Neural cell (in vitro differentiated cells): ENCODE results near the gene HS3ST2.

ENCODE experiments used
- EZH2 ChIP-seq: fragments of 200-600, 300-800 bp; shearing (Covaris generic), sonication (generic); IDR thresholded peaks from 2 replicates; pipeline ENCODE4 v1.6.1; 2014; ENCODE audit warnings: antibody characterized with exemption, low read length, borderline replicate concordance, mild to moderate bottlenecking; ENCODE audit not compliant: insufficient read depth, poor library complexity, severe bottlenecking
- POLR2AphosphoS5 ChIP-seq: IDR thresholded peaks from 2 replicates; pipeline ENCODE4 v1.6.1; 2012
- RAD21 ChIP-seq: fragments of 450-650 bp; conservative IDR thresholded peaks from 2 replicates; pipeline ENCODE4 v1.6.1; 2014; ENCODE audit warnings: antibody characterized with exemption, mild to moderate bottlenecking, moderate library complexity
- TF ChIP-seq, protein P1 (sequence below): fragments of 450-650 bp; IDR thresholded peaks from 2 replicates; pipeline ENCODE4 v1.5.1; 2014; ENCODE audit warnings: antibody characterized with exemption, mild to moderate bottlenecking, moderate library complexity; ENCODE audit not compliant: poor library complexity, severe bottlenecking
- TF ChIP-seq, protein P2 (sequence below): IDR thresholded peaks from 2 replicates; pipeline ENCODE4 v1.6.1; 2012; ENCODE audit warnings: borderline replicate concordance

GRCh38 chr16:22871861-22872260 is 57.9 kb downstream of the HS3ST2 start:
- TF ChIP-seq, protein P1, sequence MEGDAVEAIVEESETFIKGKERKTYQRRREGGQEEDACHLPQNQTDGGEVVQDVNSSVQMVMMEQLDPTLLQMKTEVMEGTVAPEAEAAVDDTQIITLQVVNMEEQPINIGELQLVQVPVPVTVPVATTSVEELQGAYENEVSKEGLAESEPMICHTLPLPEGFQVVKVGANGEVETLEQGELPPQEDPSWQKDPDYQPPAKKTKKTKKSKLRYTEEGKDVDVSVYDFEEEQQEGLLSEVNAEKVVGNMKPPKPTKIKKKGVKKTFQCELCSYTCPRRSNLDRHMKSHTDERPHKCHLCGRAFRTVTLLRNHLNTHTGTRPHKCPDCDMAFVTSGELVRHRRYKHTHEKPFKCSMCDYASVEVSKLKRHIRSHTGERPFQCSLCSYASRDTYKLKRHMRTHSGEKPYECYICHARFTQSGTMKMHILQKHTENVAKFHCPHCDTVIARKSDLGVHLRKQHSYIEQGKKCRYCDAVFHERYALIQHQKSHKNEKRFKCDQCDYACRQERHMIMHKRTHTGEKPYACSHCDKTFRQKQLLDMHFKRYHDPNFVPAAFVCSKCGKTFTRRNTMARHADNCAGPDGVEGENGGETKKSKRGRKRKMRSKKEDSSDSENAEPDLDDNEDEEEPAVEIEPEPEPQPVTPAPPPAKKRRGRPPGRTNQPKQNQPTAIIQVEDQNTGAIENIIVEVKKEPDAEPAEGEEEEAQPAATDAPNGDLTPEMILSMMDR = no peak
- TF ChIP-seq, protein P2, sequence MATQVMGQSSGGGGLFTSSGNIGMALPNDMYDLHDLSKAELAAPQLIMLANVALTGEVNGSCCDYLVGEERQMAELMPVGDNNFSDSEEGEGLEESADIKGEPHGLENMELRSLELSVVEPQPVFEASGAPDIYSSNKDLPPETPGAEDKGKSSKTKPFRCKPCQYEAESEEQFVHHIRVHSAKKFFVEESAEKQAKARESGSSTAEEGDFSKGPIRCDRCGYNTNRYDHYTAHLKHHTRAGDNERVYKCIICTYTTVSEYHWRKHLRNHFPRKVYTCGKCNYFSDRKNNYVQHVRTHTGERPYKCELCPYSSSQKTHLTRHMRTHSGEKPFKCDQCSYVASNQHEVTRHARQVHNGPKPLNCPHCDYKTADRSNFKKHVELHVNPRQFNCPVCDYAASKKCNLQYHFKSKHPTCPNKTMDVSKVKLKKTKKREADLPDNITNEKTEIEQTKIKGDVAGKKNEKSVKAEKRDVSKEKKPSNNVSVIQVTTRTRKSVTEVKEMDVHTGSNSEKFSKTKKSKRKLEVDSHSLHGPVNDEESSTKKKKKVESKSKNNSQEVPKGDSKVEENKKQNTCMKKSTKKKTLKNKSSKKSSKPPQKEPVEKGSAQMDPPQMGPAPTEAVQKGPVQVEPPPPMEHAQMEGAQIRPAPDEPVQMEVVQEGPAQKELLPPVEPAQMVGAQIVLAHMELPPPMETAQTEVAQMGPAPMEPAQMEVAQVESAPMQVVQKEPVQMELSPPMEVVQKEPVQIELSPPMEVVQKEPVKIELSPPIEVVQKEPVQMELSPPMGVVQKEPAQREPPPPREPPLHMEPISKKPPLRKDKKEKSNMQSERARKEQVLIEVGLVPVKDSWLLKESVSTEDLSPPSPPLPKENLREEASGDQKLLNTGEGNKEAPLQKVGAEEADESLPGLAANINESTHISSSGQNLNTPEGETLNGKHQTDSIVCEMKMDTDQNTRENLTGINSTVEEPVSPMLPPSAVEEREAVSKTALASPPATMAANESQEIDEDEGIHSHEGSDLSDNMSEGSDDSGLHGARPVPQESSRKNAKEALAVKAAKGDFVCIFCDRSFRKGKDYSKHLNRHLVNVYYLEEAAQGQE = no peak
- no peak for TF ChIP-seq RAD21
- TF ChIP-seq EZH2 = no peak
- no peak for TF ChIP-seq POLR2AphosphoS5
